T-cell (primary cell): ENCODE results near the gene MAP3K13. TPM values are rescaled to one million over a fixed set of nuclear protein-coding genes. Genes with fewer than 3 reads are reported as not detected.

Experiments used
- ATAC-seq, 4 experiments: fragments of 200-7000 bp in 3 of 4; fragments of 150-1000 bp in 1 of 4; cut with Tn5 transposase; replicated peaks in 1 of 4; 1 replicate in 3 of 4; 2 replicates in 1 of 4; pipeline ENCODE4 v1.10.0; 2021; ENCODE audit warnings: moderate library complexity in 3 of 4, mild to moderate bottlenecking in 2 of 4, moderate number of reproducible peaks in 1 of 4
- CTCF ChIA-PET, 2 donors: fragments of 300-600 bp; sonication (Branson Sonifier 250); formaldehyde crosslinking; loops; one replicate each; lab custom pipeline; 2022; ENCODE audit warnings: antibody characterized with exemption in 2 of 2; lab: Charles Lee
- POLR2A ChIA-PET, 2 donors: fragments of 300-600 bp; sonication (Branson Sonifier 250); formaldehyde crosslinking; loops; one replicate each; lab custom pipeline; 2022; ENCODE audit warnings: antibody characterized with exemption in 2 of 2; lab: Charles Lee
- DNase-seq, 35 experiments: peaks; one replicate each; pipeline versions ENCODE4 v3.0.0 to v3.0.0-alpha.2; 2013 to 2023
- H3K27ac ChIP-seq: one replicate; pipeline ENCODE4 v1.5.1; 2013; ENCODE audit warnings: low read length
- H3K27me3 ChIP-seq, 2 experiments: replicated peaks in 1 of 2; 1 replicate in 1 of 2; 2 replicates in 1 of 2; pipeline versions ENCODE4 v1.6.1 to v1.7.0; 2013; ENCODE audit warnings: low read length in 1 of 2, mixed read lengths in 1 of 2; ENCODE audit not compliant: control insufficient read depth in 2 of 2, insufficient read depth in 2 of 2; ENCODE audit errors: extremely low read depth in 1 of 2
- H3K36me3 ChIP-seq, 2 donors: 1 replicate in 1 of 2; 2 replicates in 1 of 2; pipeline versions ENCODE4 v1.6.1 to v1.7.0; 2013; ENCODE audit warnings: low read length in 1 of 2; ENCODE audit not compliant: control insufficient read depth in 2 of 2, insufficient read depth in 1 of 2; ENCODE audit errors: extremely low read depth in 1 of 2
- H3K4me1 ChIP-seq, 2 experiments: 1 replicate in 1 of 2; 2 replicates in 1 of 2; pipeline versions ENCODE4 v1.6.1 to v1.7.0; 2013; ENCODE audit warnings: low read length in 2 of 2, mixed read lengths in 1 of 2; ENCODE audit not compliant: insufficient read depth in 2 of 2, control insufficient read depth in 1 of 2; ENCODE audit errors: extremely low read depth in 1 of 2
- H3K4me3 ChIP-seq, 2 donors: 1 replicate in 1 of 2; 2 replicates in 1 of 2; pipeline versions ENCODE4 v1.5.1 to v1.7.0; 2013; ENCODE audit warnings: mild to moderate bottlenecking in 2 of 2, low read length in 1 of 2, moderate library complexity in 1 of 2; ENCODE audit not compliant: control insufficient read depth in 1 of 2; ENCODE audit errors: extremely low read depth in 1 of 2
- H3K9me3 ChIP-seq: 2 replicates; pipeline ENCODE4 v1.7.0; 2013
- H3K27ac Mint-ChIP-seq, 2 donors: one replicate each; pipeline ENCODE4 v1.8.0; 2020 to 2021; ENCODE audit warnings: mild to moderate bottlenecking in 2 of 2, mixed read lengths in 2 of 2
- H3K27me3 Mint-ChIP-seq, 2 donors: one replicate each; pipeline ENCODE4 v1.8.0; 2021 to 2022; ENCODE audit warnings: mixed read lengths in 2 of 2
- H3K36me3 Mint-ChIP-seq: one replicate; pipeline ENCODE4 v1.8.0; 2021; ENCODE audit warnings: mixed read lengths
- H3K4me1 Mint-ChIP-seq, 3 donors: one replicate each; pipeline ENCODE4 v1.8.0; 2020 to 2022; ENCODE audit warnings: mixed read lengths in 3 of 3, mild to moderate bottlenecking in 1 of 3
- H3K4me3 Mint-ChIP-seq, 3 donors: one replicate each; pipeline ENCODE4 v1.8.0; 2020 to 2022; ENCODE audit warnings: mild to moderate bottlenecking in 3 of 3, mixed read lengths in 3 of 3, moderate library complexity in 3 of 3
- H3K9me3 Mint-ChIP-seq, 3 donors: one replicate each; pipeline ENCODE4 v1.8.0; 2020 to 2022; ENCODE audit warnings: mixed read lengths in 3 of 3
- WGBS: methylation state at CpG from one replicate; pipeline ENCODE4 v1.1.5; 2013; ENCODE audit warnings: missing lambda C conversion rate; ENCODE audit not compliant: insufficient coverage; 5-methylcytosine and 5-hydroxymethylcytosine counted together
- total RNA-seq, 35 experiments: library from RNA in 6 of 35; stranded (reverse) in 6 of 35; fragments of 120-200 nt in 1 of 35; gene quantifications; one replicate each; pipeline versions ENCODE4 v1.2.1 to v1.2.4 and lab custom pipeline; 2013 to 2026

MAP3K13 gene
- total RNA-seq, 5 donors from 2014 or later (not counting 1 experiment from before 2014, with no cell fraction given), result 6.4 to 9.2 (median 7.7) TPM

- ChIA-PET POLR2A (interaction anchor here in 1 of 2 donors (0.6 kb wide), 1 partner anchor 23 kb away, joined by 3 read pairs; no protein-coding TSS in a partner anchor), CTCF (interaction anchor here in 1 of 2 donors (0.6 kb wide), 1 partner anchor 10 kb away, joined by 4 read pairs; no protein-coding TSS in a partner anchor)
- 80% methylated on average over 1 of the region's 4 CpGs for WGBS
- H3K9me3 Mint-ChIP-seq, result no peaks in the 10 kb centered on the region
- Histone ChIP-seq H3K36me3 (no peaks in the 10 kb centered on the region), H3K4me1 (no peaks in the 10 kb centered on the region), H3K27me3 (peaks cover 0 to 13% of the 10 kb centered on the region in 2 experiments), H3K27ac (no peak overlapping the region), H3K4me3 (no peak overlapping the region), H3K9me3 (no peaks in the 10 kb centered on the region)
- H3K27me3 Mint-ChIP-seq, result peaks cover 0 to 2% of the 10 kb centered on the region in 2 donors
- no peak for ATAC-seq
- no peak overlapping the region for H3K27ac Mint-ChIP-seq
- no peak for DNase-seq
- H3K36me3 Mint-ChIP-seq, result no peaks in the 10 kb centered on the region
- H3K4me3 Mint-ChIP-seq, result no peak overlapping the region
- no peaks in the 10 kb centered on the region for H3K4me1 Mint-ChIP-seq
These were observed 148.8 kb downstream of the MAP3K13 start for GRCh38 chr3:185511711-185512110.

- POLR2A ChIA-PET, result no interaction called here
- Histone ChIP-seq H3K4me1 (no peaks in the 10 kb centered on the region), H3K27me3 (peaks cover 2 to 13% of the 10 kb centered on the region in 2 experiments), H3K4me3 (no peak overlapping the region), H3K27ac (no peak overlapping the region), H3K9me3 (no peaks in the 10 kb centered on the region), H3K36me3 (no peaks in the 10 kb centered on the region)
- CTCF ChIA-PET, result interaction anchor here in 1 of 2 donors (0.6 kb wide), 1 partner anchor 56 kb away, joined by 4 read pairs; no protein-coding TSS in a partner anchor
- Mint-ChIP-seq H3K27ac (no peak overlapping the region), H3K27me3 (peaks cover 14 to 25% of the 10 kb centered on the region in 2 donors), H3K4me1 (no peaks in the 10 kb centered on the region), H3K4me3 (no peak overlapping the region), H3K36me3 (no peaks in the 10 kb centered on the region), H3K9me3 (no peaks in the 10 kb centered on the region)
- DNase-seq, result no peak
- ATAC-seq, result no peak
- WGBS, result no CpG with 5 or more reads among the region's 2 CpGs
These were observed 154.6 kb downstream of the MAP3K13 start for GRCh38 chr3:185517387-185518130.

GRCh38 chr3:185519021-185519420, 156.1 kb downstream of the MAP3K13 start:
- no peak overlapping the region for H3K4me3 ChIP-seq
- no peaks in the 10 kb centered on the region for H3K36me3 Mint-ChIP-seq
- H3K27me3 Mint-ChIP-seq, result peaks cover 17 to 25% of the 10 kb centered on the region in 2 donors
- no peaks in the 10 kb centered on the region for H3K36me3 ChIP-seq
- peaks cover 2 to 10% of the 10 kb centered on the region in 2 experiments for H3K27me3 ChIP-seq
- no peaks in the 10 kb centered on the region for H3K4me1 Mint-ChIP-seq
- WGBS, result 95% methylated on average over 2 of the region's 5 CpGs
- DNase-seq, result no peak
- no peak overlapping the region for H3K27ac Mint-ChIP-seq
- ChIA-PET CTCF (no interaction called here), POLR2A (no interaction called here)
- no peaks in the 10 kb centered on the region for H3K4me1 ChIP-seq
- H3K27ac ChIP-seq, result no peak overlapping the region
- no peak overlapping the region for H3K4me3 Mint-ChIP-seq
- H3K9me3 Mint-ChIP-seq, result no peaks in the 10 kb centered on the region
- ATAC-seq, result no peak
- no peaks in the 10 kb centered on the region for H3K9me3 ChIP-seq

- Histone ChIP-seq H3K36me3 (no peaks in the 10 kb centered on the region), H3K27ac (no peak overlapping the region), H3K9me3 (no peaks in the 10 kb centered on the region), H3K4me3 (no peak overlapping the region), H3K4me1 (no peaks in the 10 kb centered on the region), H3K27me3 (peaks cover 2 to 15% of the 10 kb centered on the region in 2 experiments)
- CTCF ChIA-PET, result interaction anchor here in 1 of 2 donors (0.5 kb wide), 1 partner anchor 10 kb away, joined by 4 read pairs; no protein-coding TSS in a partner anchor
- POLR2A ChIA-PET, result no interaction called here
- no peak for ATAC-seq
- Mint-ChIP-seq H3K27me3 (peaks cover 26 to 32% of the 10 kb centered on the region in 2 donors), H3K36me3 (no peaks in the 10 kb centered on the region), H3K4me1 (no peaks in the 10 kb centered on the region), H3K27ac (no peak overlapping the region), H3K9me3 (no peaks in the 10 kb centered on the region), H3K4me3 (no peak overlapping the region)
- WGBS, result 88% methylated on average over 6 of the region's 7 CpGs
- no peak for DNase-seq
These were observed 158.6 kb downstream of the MAP3K13 start for GRCh38 chr3:185521349-185522138.

- Mint-ChIP-seq H3K27ac (no peak overlapping the region), H3K9me3 (no peaks in the 10 kb centered on the region), H3K4me3 (no peak overlapping the region), H3K27me3 (peaks cover 11 to 16% of the 10 kb centered on the region in 2 donors), H3K36me3 (no peaks in the 10 kb centered on the region), H3K4me1 (no peaks in the 10 kb centered on the region)
- Histone ChIP-seq H3K36me3 (no peaks in the 10 kb centered on the region), H3K4me1 (no peaks in the 10 kb centered on the region), H3K4me3 (no peak overlapping the region), H3K9me3 (no peaks in the 10 kb centered on the region), H3K27ac (no peak overlapping the region), H3K27me3 (peaks cover under 1 to 19% of the 10 kb centered on the region in 2 experiments)
- no peak for ATAC-seq
- no CpG with 5 or more reads among the region's 2 CpGs for WGBS
- ChIA-PET POLR2A (no interaction called here), CTCF (no interaction called here)
- no peak for DNase-seq
These were observed 163.5 kb downstream of the MAP3K13 start for GRCh38 chr3:185526349-185526951.

GRCh38 chr3:185527364-185527763, 164.4 kb downstream of the MAP3K13 start:
- no peak overlapping the region for H3K27ac Mint-ChIP-seq
- H3K9me3 ChIP-seq, result no peaks in the 10 kb centered on the region
- no peaks in the 10 kb centered on the region for H3K4me1 ChIP-seq
- ATAC-seq, result no peak
- POLR2A ChIA-PET, result no interaction called here
- H3K36me3 ChIP-seq, result no peaks in the 10 kb centered on the region
- WGBS, result 89% methylated on average over 9 of the region's 9 CpGs
- CTCF ChIA-PET, result no interaction called here
- H3K27me3 Mint-ChIP-seq, result peaks cover 7 to 16% of the 10 kb centered on the region in 2 donors
- no peaks in the 10 kb centered on the region for H3K4me1 Mint-ChIP-seq
- DNase-seq, result no peak
- H3K27ac ChIP-seq, result no peak overlapping the region
- H3K4me3 Mint-ChIP-seq, result no peak overlapping the region
- no peaks in the 10 kb centered on the region for H3K36me3 Mint-ChIP-seq
- peaks cover 0 to 17% of the 10 kb centered on the region in 2 experiments for H3K27me3 ChIP-seq
- H3K4me3 ChIP-seq, result no peak overlapping the region
- no peaks in the 10 kb centered on the region for H3K9me3 Mint-ChIP-seq
